Measurements from ENCODE around the gene ALS2CL.

The ALS2CL gene

GRCh38 chr3:46676601-46677410 lies 16.7 kb downstream of the ALS2CL start:
- Histone ChIP-seq H3K4me1 (ENCODE audit: control insufficient read depth, insufficient read depth, low read length) (no peaks in the 10 kb centered on the region), H3K4me3 (ENCODE audit: low read length) (no peak overlapping the region), H3K9ac (ENCODE audit: low read length) (no peak overlapping the region), H3K27ac (ENCODE audit: low read depth, low read length) (no peak overlapping the region), H3K36me3 (ENCODE audit: control insufficient read depth, insufficient read depth, low read length) (no peaks in the 10 kb centered on the region), H3K27me3 (ENCODE audit: control insufficient read depth, insufficient read depth, low read length) (no peaks in the 10 kb centered on the region)

- H3K27ac ChIP-seq (ENCODE audit: low read depth, low read length): no peak overlapping the region
- no peaks in the 10 kb centered on the region for H3K36me3 ChIP-seq (ENCODE audit: control insufficient read depth, insufficient read depth, low read length)
- H3K4me1 ChIP-seq (ENCODE audit: control insufficient read depth, insufficient read depth, low read length): no peaks in the 10 kb centered on the region
- H3K4me3 ChIP-seq (ENCODE audit: low read length): no peak overlapping the region
- no peak overlapping the region for H3K9ac ChIP-seq (ENCODE audit: low read length)
- H3K27me3 ChIP-seq (ENCODE audit: control insufficient read depth, insufficient read depth, low read length): no peaks in the 10 kb centered on the region
Observed at GRCh38 chr3:46675843-46676567, 17.5 kb downstream of the ALS2CL start.

- Histone ChIP-seq H3K36me3 (ENCODE audit: control insufficient read depth, insufficient read depth, low read length) (no peaks in the 10 kb centered on the region), H3K27ac (ENCODE audit: low read depth, low read length) (no peak overlapping the region), H3K4me3 (ENCODE audit: low read length) (no peak overlapping the region), H3K27me3 (ENCODE audit: control insufficient read depth, insufficient read depth, low read length) (no peaks in the 10 kb centered on the region), H3K9ac (ENCODE audit: low read length) (no peak overlapping the region), H3K4me1 (ENCODE audit: control insufficient read depth, insufficient read depth, low read length) (no peaks in the 10 kb centered on the region)
Observed at GRCh38 chr3:46675426-46675825, 18.1 kb downstream of the ALS2CL start.

- H3K4me1 ChIP-seq (ENCODE audit: control insufficient read depth, insufficient read depth, low read length): no peaks in the 10 kb centered on the region
- H3K4me3 ChIP-seq (ENCODE audit: low read length): no peak overlapping the region
- H3K27me3 ChIP-seq (ENCODE audit: control insufficient read depth, insufficient read depth, low read length): no peaks in the 10 kb centered on the region
- H3K27ac ChIP-seq (ENCODE audit: low read depth, low read length): no peak overlapping the region
- no peaks in the 10 kb centered on the region for H3K36me3 ChIP-seq (ENCODE audit: control insufficient read depth, insufficient read depth, low read length)
- H3K9ac ChIP-seq (ENCODE audit: low read length): no peak overlapping the region
Observed at GRCh38 chr3:46674031-46674845, 19.2 kb downstream of the ALS2CL start.

- H3K36me3 ChIP-seq (ENCODE audit: control insufficient read depth, insufficient read depth, low read length): no peaks in the 10 kb centered on the region
- H3K4me3 ChIP-seq (ENCODE audit: low read length): no peak overlapping the region
- H3K4me1 ChIP-seq (ENCODE audit: control insufficient read depth, insufficient read depth, low read length): no peaks in the 10 kb centered on the region
- H3K27ac ChIP-seq (ENCODE audit: low read depth, low read length): no peak overlapping the region
- H3K27me3 ChIP-seq (ENCODE audit: control insufficient read depth, insufficient read depth, low read length): no peaks in the 10 kb centered on the region
- no peak overlapping the region for H3K9ac ChIP-seq (ENCODE audit: low read length)
Observed at GRCh38 chr3:46673151-46674030, 20.1 kb downstream of the ALS2CL start.

GRCh38 chr3:46672349-46672695 lies 21.2 kb downstream of the ALS2CL start:
- Histone ChIP-seq H3K9ac (ENCODE audit: low read length) (no peak overlapping the region), H3K36me3 (ENCODE audit: control insufficient read depth, insufficient read depth, low read length) (no peaks in the 10 kb centered on the region), H3K4me1 (ENCODE audit: control insufficient read depth, insufficient read depth, low read length) (no peaks in the 10 kb centered on the region), H3K27me3 (ENCODE audit: control insufficient read depth, insufficient read depth, low read length) (no peaks in the 10 kb centered on the region), H3K4me3 (ENCODE audit: low read length) (no peak overlapping the region), H3K27ac (ENCODE audit: low read depth, low read length) (no peak overlapping the region)

- Histone ChIP-seq H3K9ac (ENCODE audit: low read length) (no peak overlapping the region), H3K36me3 (ENCODE audit: control insufficient read depth, insufficient read depth, low read length) (no peaks in the 10 kb centered on the region), H3K27me3 (ENCODE audit: control insufficient read depth, insufficient read depth, low read length) (no peaks in the 10 kb centered on the region), H3K4me1 (ENCODE audit: control insufficient read depth, insufficient read depth, low read length) (peaks cover under 1% of the 10 kb centered on the region), H3K27ac (ENCODE audit: low read depth, low read length) (no peak overlapping the region), H3K4me3 (ENCODE audit: low read length) (no peak overlapping the region)
Observed at GRCh38 chr3:46671541-46672348, 21.7 kb downstream of the ALS2CL start.

- no peak overlapping the region for H3K9ac ChIP-seq (ENCODE audit: low read length)
- H3K27me3 ChIP-seq (ENCODE audit: control insufficient read depth, insufficient read depth, low read length): no peaks in the 10 kb centered on the region
- H3K4me3 ChIP-seq (ENCODE audit: low read length): no peak overlapping the region
- peaks cover 2% of the 10 kb centered on the region for H3K4me1 ChIP-seq (ENCODE audit: control insufficient read depth, insufficient read depth, low read length)
- H3K27ac ChIP-seq (ENCODE audit: low read depth, low read length): no peak overlapping the region
- H3K36me3 ChIP-seq (ENCODE audit: control insufficient read depth, insufficient read depth, low read length): no peaks in the 10 kb centered on the region
Observed at GRCh38 chr3:46670891-46671427, 22.5 kb downstream of the ALS2CL start.

GRCh38 chr3:46670000-46670890 lies 23.2 kb downstream of the ALS2CL start:
- no peak overlapping the region for H3K4me3 ChIP-seq (ENCODE audit: low read length)
- peaks cover 2% of the 10 kb centered on the region for H3K4me1 ChIP-seq (ENCODE audit: control insufficient read depth, insufficient read depth, low read length)
- H3K27me3 ChIP-seq (ENCODE audit: control insufficient read depth, insufficient read depth, low read length): no peaks in the 10 kb centered on the region
- no peaks in the 10 kb centered on the region for H3K36me3 ChIP-seq (ENCODE audit: control insufficient read depth, insufficient read depth, low read length)
- no peak overlapping the region for H3K27ac ChIP-seq (ENCODE audit: low read depth, low read length)
- H3K9ac ChIP-seq (ENCODE audit: low read length): no peak overlapping the region

GRCh38 chr3:46669191-46669999 lies 24.1 kb downstream of the ALS2CL start:
- no peaks in the 10 kb centered on the region for H3K27me3 ChIP-seq (ENCODE audit: control insufficient read depth, insufficient read depth, low read length)
- no peak overlapping the region for H3K9ac ChIP-seq (ENCODE audit: low read length)
- H3K4me1 ChIP-seq (ENCODE audit: control insufficient read depth, insufficient read depth, low read length): peaks cover 2% of the 10 kb centered on the region
- H3K4me3 ChIP-seq (ENCODE audit: low read length): no peak overlapping the region
- H3K36me3 ChIP-seq (ENCODE audit: control insufficient read depth, insufficient read depth, low read length): no peaks in the 10 kb centered on the region
- H3K27ac ChIP-seq (ENCODE audit: low read depth, low read length): no peak overlapping the region

All from rectal smooth muscle tissue (tissue), 1 donor.